ENCODE data around the gene MEIKIN.

DNA sequence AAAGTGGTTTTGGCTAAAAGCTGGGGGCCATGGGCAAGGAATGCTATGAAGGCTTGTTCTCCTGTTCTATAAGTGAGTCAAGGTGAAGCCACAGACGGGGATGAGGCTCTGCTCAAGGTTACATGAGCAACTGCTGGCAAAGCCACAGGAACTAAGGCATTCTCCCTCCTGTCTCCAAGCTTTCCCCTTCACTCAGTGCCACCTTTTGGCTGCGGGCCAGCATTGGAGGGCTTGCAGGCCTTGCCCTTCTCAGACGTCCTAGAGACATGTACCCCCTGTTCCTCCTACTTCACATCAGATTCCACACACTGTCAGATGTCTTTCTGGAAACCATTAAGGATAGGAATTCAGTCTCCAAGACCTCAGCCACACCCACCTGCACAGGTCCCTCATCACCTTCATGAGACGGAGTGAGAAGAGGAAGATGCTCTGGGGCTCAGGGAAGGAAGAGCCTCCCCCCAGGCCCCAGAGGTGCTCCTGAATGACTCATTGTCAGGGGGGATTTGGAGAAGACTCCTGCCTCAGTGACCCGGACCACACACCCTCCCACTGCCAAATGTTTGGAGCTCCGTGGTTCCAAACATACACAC, 20.5 kb upstream of the MEIKIN start:
- TF ChIP-seq TCF12 (IDR thresholded peaks at IDR 0.05; ENCODE audit: low read depth) (no peak), RAD21 (IDR thresholded peaks at IDR 0.05; ENCODE audit: low read depth) (no peak), CREB1 (IDR thresholded peaks at IDR 0.05; ENCODE audit: low read depth) (no peak)

Measured in Ishikawa (cell line).